ENCODE data around the gene CFAP57.
"Not testable (repeated sequence)": the region's sequence is repeated elsewhere in the genome, so short reads cannot be mapped to it uniquely, and the experiment has no call there.

- TF ChIP-seq, protein P1, sequence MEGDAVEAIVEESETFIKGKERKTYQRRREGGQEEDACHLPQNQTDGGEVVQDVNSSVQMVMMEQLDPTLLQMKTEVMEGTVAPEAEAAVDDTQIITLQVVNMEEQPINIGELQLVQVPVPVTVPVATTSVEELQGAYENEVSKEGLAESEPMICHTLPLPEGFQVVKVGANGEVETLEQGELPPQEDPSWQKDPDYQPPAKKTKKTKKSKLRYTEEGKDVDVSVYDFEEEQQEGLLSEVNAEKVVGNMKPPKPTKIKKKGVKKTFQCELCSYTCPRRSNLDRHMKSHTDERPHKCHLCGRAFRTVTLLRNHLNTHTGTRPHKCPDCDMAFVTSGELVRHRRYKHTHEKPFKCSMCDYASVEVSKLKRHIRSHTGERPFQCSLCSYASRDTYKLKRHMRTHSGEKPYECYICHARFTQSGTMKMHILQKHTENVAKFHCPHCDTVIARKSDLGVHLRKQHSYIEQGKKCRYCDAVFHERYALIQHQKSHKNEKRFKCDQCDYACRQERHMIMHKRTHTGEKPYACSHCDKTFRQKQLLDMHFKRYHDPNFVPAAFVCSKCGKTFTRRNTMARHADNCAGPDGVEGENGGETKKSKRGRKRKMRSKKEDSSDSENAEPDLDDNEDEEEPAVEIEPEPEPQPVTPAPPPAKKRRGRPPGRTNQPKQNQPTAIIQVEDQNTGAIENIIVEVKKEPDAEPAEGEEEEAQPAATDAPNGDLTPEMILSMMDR (IDR thresholded peaks at IDR 0.05) = not testable (repeated sequence)
- TF ChIP-seq, protein P2, sequence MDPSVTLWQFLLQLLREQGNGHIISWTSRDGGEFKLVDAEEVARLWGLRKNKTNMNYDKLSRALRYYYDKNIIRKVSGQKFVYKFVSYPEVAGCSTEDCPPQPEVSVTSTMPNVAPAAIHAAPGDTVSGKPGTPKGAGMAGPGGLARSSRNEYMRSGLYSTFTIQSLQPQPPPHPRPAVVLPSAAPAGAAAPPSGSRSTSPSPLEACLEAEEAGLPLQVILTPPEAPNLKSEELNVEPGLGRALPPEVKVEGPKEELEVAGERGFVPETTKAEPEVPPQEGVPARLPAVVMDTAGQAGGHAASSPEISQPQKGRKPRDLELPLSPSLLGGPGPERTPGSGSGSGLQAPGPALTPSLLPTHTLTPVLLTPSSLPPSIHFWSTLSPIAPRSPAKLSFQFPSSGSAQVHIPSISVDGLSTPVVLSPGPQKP (IDR thresholded peaks at IDR 0.05; ENCODE audit: low read depth, low read length) = not testable (repeated sequence)
- not testable (repeated sequence) for TF ChIP-seq ZFP36 (IDR thresholded peaks at IDR 0.05; ENCODE audit: borderline replicate concordance, partially characterized antibody); POLR2A (IDR thresholded peaks at IDR 0.05; ENCODE audit: low read length); HOXA7 (CRISPR knock-in tag; IDR thresholded peaks at IDR 0.05); EP300 (IDR thresholded peaks at IDR 0.05); JUN (IDR thresholded peaks at IDR 0.05); MYC (IDR thresholded peaks at IDR 0.05; ENCODE audit: borderline replicate concordance, low read length); TP53 (CRISPR knock-in tag; IDR thresholded peaks at IDR 0.05)
Observed at GRCh38 chr1:43208277-43208676, 36.1 kb downstream of the CFAP57 start.
